ENCODE results near the gene NFE2L2.
A peak's percentile ranks its signal among the peaks of the same experiment; 100 is the strongest.
"Not testable (repeated sequence)": the region's sequence is repeated elsewhere in the genome, so short reads cannot be mapped to it uniquely, and the experiment has no call there.

NFE2L2 gene

GRCh38 chr2:177257471-177257870 lies 7.1 kb downstream of the NFE2L2 start:
- DNase-seq (ENCODE audit: low spot score), result no peak

- DNase-seq (ENCODE audit: low spot score), result no peak
These were observed 7.8 kb downstream of the NFE2L2 start for GRCh38 chr2:177256695-177257094.

GRCh38 chr2:177256026-177256425 lies 8.5 kb downstream of the NFE2L2 start:
- DNase-seq (ENCODE audit: low spot score), result no peak

GRCh38 chr2:177255227-177255601 lies 9.3 kb downstream of the NFE2L2 start:
- DNase-seq (ENCODE audit: low spot score), result no peak

GRCh38 chr2:177254433-177255226 lies 9.9 kb downstream of the NFE2L2 start:
- DNase-seq (ENCODE audit: low spot score), result peak; percentile 58

- DNase-seq (ENCODE audit: low spot score), result no peak
These were observed 10.8 kb downstream of the NFE2L2 start for GRCh38 chr2:177253704-177254103.

GRCh38 chr2:177252808-177253531 lies 11.6 kb downstream of the NFE2L2 start:
- no peak for DNase-seq (ENCODE audit: low spot score)

GRCh38 chr2:177251165-177251542 lies 13.4 kb downstream of the NFE2L2 start:
- DNase-seq (ENCODE audit: low spot score), result no peak

- DNase-seq (ENCODE audit: low spot score), result no peak
These were observed 14.1 kb downstream of the NFE2L2 start for GRCh38 chr2:177250461-177250860.

- no peak for DNase-seq (ENCODE audit: low spot score)
These were observed 15.5 kb downstream of the NFE2L2 start for GRCh38 chr2:177249038-177249437.

GRCh38 chr2:177247693-177248262 lies 16.7 kb downstream of the NFE2L2 start:
- no peak for DNase-seq (ENCODE audit: low spot score)

GRCh38 chr2:177246523-177247030 lies 17.9 kb downstream of the NFE2L2 start:
- not testable (repeated sequence) for DNase-seq (ENCODE audit: low spot score)

GRCh38 chr2:177246000-177246399 lies 18.5 kb downstream of the NFE2L2 start:
- DNase-seq (ENCODE audit: low spot score), result no peak

GRCh38 chr2:177245010-177245422 lies 19.5 kb downstream of the NFE2L2 start:
- DNase-seq (ENCODE audit: low spot score), result no peak

- DNase-seq (ENCODE audit: low spot score), result no peak
These were observed 20.2 kb downstream of the NFE2L2 start for GRCh38 chr2:177244244-177244771.

- no peak for DNase-seq (ENCODE audit: low spot score)
These were observed 21.1 kb downstream of the NFE2L2 start for GRCh38 chr2:177243476-177243875.

GRCh38 chr2:177243073-177243472 lies 21.5 kb downstream of the NFE2L2 start:
- no peak for DNase-seq (ENCODE audit: low spot score)

GRCh38 chr2:177242121-177242987 lies 22.2 kb downstream of the NFE2L2 start:
- no peak for DNase-seq (ENCODE audit: low spot score)

GRCh38 chr2:177241711-177242120 lies 22.8 kb downstream of the NFE2L2 start:
- no peak for DNase-seq (ENCODE audit: low spot score)

GRCh38 chr2:177239932-177240630 lies 24.4 kb downstream of the NFE2L2 start:
- peak; percentile 83 for DNase-seq (ENCODE audit: low spot score)

- DNase-seq (ENCODE audit: low spot score), result no peak
These were observed 25.5 kb downstream of the NFE2L2 start for GRCh38 chr2:177239053-177239452.

All from Ammon's horn (tissue), 1 donor.